GM19467 (cell line): ENCODE results near the gene ARHGEF12.

Source experiments
- ATAC-seq: cut with Tn5 transposase; IDR thresholded peaks from one replicate; pipeline ENCODE4 v1.9.1; 2021; ENCODE audit warnings: mild to moderate bottlenecking, moderate library complexity; ENCODE audit not compliant: unreplicated experiment

The ARHGEF12 gene

GRCh38 chr11:120516461-120517389 lies 180.5 kb downstream of the ARHGEF12 start:
- ATAC-seq = no peak

- ATAC-seq = no peak
Measured at GRCh38 chr11:120517390-120517761, 181.2 kb downstream of the ARHGEF12 start.

DNA sequence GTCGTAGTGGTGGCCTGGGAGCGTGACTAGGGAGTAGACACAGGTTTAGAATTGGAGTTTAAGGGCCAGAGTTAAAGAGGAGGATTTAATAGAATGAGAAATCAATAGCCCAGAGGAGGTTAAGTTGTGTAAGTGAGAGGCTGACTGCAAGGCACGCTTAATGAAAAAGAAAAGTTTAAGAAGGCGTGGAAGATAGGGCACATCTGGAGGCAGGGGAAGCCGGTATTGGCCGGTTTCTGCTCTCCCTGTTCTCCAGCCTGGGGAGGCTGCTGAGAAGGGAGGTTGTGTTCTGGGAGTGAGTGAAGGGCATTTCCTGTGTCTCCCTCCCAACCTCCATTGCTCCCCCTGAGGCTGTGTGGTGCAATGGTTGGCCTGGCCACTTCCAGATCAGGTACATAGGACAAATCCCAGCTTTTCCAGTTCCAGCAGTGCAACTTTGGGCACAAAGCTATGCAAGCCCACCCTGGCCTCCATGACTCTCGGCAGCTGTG lies 181.6 kb downstream of the ARHGEF12 start:
- no peak for ATAC-seq

- ATAC-seq = no peak
Measured at GRCh38 chr11:120518356-120518755, 182.1 kb downstream of the ARHGEF12 start.

DNA sequence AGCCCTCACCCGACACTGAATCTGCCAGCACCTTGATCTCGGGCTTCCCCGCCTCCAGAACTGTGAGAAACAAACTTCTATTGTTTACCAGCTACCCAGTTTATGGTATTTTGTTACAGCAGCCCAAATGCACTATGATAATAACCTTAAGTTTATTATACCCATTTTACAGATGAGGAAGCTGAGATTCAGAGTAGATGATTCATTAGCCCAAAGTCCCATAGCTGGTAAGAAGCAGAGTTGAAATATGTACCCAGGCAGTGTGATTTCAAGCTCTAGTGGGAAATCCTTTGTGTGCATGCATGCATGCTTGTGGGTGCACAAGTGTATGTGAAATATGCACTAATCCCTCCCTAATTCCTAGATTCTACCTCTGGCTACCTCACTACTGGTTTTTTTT lies 183.3 kb downstream of the ARHGEF12 start:
- no peak for ATAC-seq

- no peak for ATAC-seq
Measured at GRCh38 chr11:120520091-120520822, 184.0 kb downstream of the ARHGEF12 start.

GRCh38 chr11:120521176-120521575 lies 185.0 kb downstream of the ARHGEF12 start:
- ATAC-seq = no peak

DNA sequence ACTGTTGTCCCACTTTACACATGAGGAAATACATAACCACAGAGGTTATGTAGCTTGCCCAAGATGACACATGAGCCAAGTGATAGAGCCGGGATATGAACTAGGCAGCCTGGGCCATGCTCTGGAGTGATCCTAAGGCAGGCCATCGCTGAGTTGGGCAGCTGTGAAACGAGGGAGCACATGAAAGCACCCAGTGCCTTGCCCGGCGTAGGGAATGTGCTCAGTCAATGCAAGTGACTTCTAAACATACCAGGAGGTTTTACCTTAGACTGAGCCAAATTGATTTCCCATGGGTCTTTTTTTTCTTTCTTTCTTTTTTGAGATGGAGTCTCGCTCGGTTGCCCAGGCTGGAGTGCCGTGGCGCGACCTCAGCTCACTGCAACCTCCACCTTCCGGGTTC lies 185.8 kb downstream of the ARHGEF12 start:
- ATAC-seq = no peak

GRCh38 chr11:120522736-120523135 lies 186.5 kb downstream of the ARHGEF12 start:
- no peak for ATAC-seq

DNA sequence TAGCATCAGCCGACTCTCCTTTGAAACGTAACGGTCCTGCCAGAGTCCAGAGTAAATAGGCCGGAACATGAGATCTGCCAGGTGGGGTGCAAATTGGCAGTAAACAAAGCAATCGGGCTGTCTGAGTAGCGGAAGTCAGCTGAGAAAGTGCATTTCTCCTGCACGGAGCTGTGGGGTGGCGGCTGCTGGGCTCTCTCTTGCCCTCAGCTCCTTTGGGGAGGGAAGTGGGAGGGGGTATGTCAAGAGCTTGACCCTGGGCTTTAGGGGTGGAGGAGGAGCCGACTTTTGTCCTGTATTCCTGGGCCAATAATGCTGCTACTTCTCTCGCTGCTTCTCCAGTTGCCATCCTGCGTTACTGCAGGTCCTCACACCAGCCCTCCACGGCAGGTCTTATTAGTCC lies 187.0 kb downstream of the ARHGEF12 start:
- ATAC-seq = no peak

GRCh38 chr11:120524536-120525085 lies 188.4 kb downstream of the ARHGEF12 start:
- ATAC-seq = no peak

- no peak for ATAC-seq
Measured at GRCh38 chr11:120525261-120526171, 189.3 kb downstream of the ARHGEF12 start.

DNA sequence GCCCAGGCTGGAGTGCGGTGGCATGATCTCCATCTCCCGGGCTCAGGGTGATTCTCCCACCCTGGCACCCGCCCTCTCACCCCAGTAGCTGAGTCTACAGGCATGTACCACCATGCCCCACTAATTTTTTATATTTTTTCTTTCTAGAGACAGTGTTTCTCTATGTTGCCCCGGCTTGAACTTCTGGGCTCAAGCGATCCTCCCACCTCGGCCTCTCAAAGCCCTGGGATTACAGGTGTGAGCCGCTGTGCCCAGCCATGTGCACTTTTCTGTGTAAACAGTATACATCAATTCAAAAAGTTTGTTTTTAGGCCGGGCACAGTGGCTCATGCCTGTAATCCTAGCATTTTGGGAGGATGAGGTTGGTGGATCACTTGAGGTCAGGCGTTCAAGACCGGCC lies 190.0 kb downstream of the ARHGEF12 start:
- ATAC-seq = no peak

GRCh38 chr11:120527111-120527761 lies 191.0 kb downstream of the ARHGEF12 start:
- no peak for ATAC-seq

DNA sequence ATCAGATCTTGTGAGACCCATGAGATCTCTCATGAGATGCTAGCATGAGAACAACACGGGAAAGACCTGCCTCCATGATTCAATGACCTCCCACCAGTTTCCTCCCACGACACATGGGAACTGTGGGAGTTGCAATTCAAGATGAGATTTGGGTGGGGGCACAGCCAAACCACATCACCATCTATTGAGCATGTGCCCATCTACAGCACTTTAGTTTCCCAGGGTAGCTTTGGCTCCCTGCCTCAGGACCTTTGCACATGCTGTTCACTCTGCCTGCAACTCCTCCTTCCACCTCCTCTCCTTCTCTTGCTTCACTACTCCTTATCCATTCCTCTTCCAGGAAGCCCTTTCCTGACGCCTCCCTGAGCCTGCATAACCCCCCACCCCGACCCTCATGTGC lies 192.5 kb downstream of the ARHGEF12 start:
- no peak for ATAC-seq

GRCh38 chr11:120529214-120529613 lies 193.0 kb downstream of the ARHGEF12 start:
- no peak for ATAC-seq

GRCh38 chr11:120529911-120530310 lies 193.7 kb downstream of the ARHGEF12 start:
- no peak for ATAC-seq

GRCh38 chr11:120532082-120532831 lies 196.0 kb downstream of the ARHGEF12 start:
- ATAC-seq = no peak

- ATAC-seq = no peak
Measured at GRCh38 chr11:120532832-120533196, 196.6 kb downstream of the ARHGEF12 start.
